Measurements from ENCODE around the gene TNFRSF25. TPM values are rescaled to one million over a fixed set of nuclear protein-coding genes. Genes with fewer than 3 reads are reported as not detected.

The TNFRSF25 gene
- total and polyA plus RNA-seq, 9 of the 15 experiments (the other 6 are each of a cell fraction or from before 2014, with no cell fraction given), result 0.24 to 0.49 TPM; not detected in 7

GRCh38 chr1:6412896-6413295 lies 53.1 kb downstream of the TNFRSF25 start (continued):
- TF ChIP-seq MCM3 (IDR thresholded peaks at IDR 0.05), result no peak
- TF ChIP-seq ARID1B (IDR thresholded peaks at IDR 0.05), result no peak
- no peak for TF ChIP-seq MECOM (CRISPR knock-in tag; IDR thresholded peaks at IDR 0.05)
- no peak for TF ChIP-seq MXI1 (IDR thresholded peaks at IDR 0.05; ENCODE audit: low read depth, low read length)
- no peak for TF ChIP-seq MLLT1 (IDR thresholded peaks at IDR 0.05)
- TF ChIP-seq, protein P1, sequence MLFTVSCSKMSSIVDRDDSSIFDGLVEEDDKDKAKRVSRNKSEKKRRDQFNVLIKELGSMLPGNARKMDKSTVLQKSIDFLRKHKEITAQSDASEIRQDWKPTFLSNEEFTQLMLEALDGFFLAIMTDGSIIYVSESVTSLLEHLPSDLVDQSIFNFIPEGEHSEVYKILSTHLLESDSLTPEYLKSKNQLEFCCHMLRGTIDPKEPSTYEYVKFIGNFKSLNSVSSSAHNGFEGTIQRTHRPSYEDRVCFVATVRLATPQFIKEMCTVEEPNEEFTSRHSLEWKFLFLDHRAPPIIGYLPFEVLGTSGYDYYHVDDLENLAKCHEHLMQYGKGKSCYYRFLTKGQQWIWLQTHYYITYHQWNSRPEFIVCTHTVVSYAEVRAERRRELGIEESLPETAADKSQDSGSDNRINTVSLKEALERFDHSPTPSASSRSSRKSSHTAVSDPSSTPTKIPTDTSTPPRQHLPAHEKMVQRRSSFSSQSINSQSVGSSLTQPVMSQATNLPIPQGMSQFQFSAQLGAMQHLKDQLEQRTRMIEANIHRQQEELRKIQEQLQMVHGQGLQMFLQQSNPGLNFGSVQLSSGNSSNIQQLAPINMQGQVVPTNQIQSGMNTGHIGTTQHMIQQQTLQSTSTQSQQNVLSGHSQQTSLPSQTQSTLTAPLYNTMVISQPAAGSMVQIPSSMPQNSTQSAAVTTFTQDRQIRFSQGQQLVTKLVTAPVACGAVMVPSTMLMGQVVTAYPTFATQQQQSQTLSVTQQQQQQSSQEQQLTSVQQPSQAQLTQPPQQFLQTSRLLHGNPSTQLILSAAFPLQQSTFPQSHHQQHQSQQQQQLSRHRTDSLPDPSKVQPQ (CRISPR knock-in tag; IDR thresholded peaks at IDR 0.05; ENCODE audit: borderline replicate concordance), result no peak
- TF ChIP-seq ZBTB9 (CRISPR knock-in tag; IDR thresholded peaks at IDR 0.05), result no peak
- TF ChIP-seq, protein P2, sequence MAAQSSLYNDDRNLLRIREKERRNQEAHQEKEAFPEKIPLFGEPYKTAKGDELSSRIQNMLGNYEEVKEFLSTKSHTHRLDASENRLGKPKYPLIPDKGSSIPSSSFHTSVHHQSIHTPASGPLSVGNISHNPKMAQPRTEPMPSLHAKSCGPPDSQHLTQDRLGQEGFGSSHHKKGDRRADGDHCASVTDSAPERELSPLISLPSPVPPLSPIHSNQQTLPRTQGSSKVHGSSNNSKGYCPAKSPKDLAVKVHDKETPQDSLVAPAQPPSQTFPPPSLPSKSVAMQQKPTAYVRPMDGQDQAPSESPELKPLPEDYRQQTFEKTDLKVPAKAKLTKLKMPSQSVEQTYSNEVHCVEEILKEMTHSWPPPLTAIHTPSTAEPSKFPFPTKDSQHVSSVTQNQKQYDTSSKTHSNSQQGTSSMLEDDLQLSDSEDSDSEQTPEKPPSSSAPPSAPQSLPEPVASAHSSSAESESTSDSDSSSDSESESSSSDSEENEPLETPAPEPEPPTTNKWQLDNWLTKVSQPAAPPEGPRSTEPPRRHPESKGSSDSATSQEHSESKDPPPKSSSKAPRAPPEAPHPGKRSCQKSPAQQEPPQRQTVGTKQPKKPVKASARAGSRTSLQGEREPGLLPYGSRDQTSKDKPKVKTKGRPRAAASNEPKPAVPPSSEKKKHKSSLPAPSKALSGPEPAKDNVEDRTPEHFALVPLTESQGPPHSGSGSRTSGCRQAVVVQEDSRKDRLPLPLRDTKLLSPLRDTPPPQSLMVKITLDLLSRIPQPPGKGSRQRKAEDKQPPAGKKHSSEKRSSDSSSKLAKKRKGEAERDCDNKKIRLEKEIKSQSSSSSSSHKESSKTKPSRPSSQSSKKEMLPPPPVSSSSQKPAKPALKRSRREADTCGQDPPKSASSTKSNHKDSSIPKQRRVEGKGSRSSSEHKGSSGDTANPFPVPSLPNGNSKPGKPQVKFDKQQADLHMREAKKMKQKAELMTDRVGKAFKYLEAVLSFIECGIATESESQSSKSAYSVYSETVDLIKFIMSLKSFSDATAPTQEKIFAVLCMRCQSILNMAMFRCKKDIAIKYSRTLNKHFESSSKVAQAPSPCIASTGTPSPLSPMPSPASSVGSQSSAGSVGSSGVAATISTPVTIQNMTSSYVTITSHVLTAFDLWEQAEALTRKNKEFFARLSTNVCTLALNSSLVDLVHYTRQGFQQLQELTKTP (IDR thresholded peaks at IDR 0.05; ENCODE audit: low read depth in 1 of 2, partially characterized antibody in 2 of 2), result no peak
- no peak for TF ChIP-seq RFX5 (IDR thresholded peaks at IDR 0.05; ENCODE audit: low read depth, low read length)
- TF ChIP-seq NR2F6 (CRISPR knock-in tag; IDR thresholded peaks at IDR 0.05), result no peak
